ENCODE measurements around the gene NHLRC1. TPM values are rescaled to one million over a fixed set of nuclear protein-coding genes. Genes with fewer than 3 reads are reported as not detected.

Gene NHLRC1
- total RNA-seq: 1 to 10 TPM in 6 of 9 donors, under 1 TPM in 3; 0.56 to 2.6 (median 1.3) TPM
- polyA plus RNA-seq: 1 to 10 TPM; 1.0 to 1.3 TPM
- long read RNA-seq, donor 1, partial matches to known transcripts: 0 of 4 reads
- long read RNA-seq, donor 1, other reads (novel, unspliced or antisense): 0 of 4 reads
- long read RNA-seq, donor 2, partial matches to known transcripts: 0 of 4 reads
- long read RNA-seq, donor 2, other reads (novel, unspliced or antisense): 0 of 4 reads
- long read RNA-seq, donor 3: 0 reads

DNA sequence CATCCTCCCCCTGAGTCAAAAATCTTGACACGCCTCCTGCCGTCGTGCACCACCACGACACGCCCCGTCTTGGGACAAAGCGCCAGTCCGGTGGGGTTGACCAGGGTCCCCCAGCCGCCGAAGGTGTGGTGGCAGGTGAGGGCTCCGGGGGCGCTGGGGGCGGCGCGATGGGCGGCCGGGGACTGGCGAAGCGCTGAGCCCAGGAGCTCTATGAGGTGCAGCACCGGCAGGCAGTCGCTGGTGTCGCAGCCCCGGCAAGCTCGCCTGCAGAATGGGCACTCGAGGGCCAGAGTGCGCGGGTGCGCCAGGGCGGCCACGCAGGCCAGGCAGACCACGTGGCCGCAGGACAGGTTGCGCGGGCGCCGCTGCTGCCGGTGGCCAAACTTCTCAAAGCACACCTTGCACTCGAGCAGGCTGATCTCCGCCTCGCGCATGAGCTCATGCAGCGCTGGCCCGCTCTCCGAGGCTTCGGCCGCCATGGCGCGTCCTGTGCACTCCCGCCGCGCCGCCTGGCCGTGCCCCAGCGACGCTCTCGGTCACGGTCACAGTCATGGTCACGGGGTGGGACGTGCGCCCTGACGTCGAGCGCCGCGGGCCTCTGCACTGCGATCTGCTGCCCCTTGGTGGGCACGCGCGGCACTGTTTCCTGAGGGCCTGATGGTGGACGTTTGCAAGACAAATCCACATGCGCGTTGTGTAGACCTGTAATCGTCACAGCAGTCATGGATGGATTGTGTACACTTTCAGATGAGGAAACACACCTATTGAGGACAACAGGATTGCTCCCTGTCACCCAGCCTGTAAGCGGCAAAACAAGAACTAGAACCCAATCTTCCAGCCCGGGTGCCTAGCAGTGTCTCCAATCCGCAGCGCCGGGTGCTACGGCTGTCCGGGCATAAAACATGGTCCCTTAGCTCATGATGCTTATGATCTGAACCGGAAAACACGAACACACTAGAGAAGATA is at the start of gene NHLRC1:
TSS of gene NHLRC1 (minus strand) at position 550 of the 966 bp plus-strand sequence. CDS start at position 479, 71 bp downstream.
- Histone ChIP-seq H3K36me3 (no peaks in the 10 kb centered on the region), H3K27ac (peak within 1 kb of the TSS in 4 of 12 donors; percentile 16 to 64 (median 50)), H3K27me3 (no peaks in the 10 kb centered on the region), H3K4me3 (peak within 1 kb of the TSS; percentile 29 to 74 (median 56)), H3K4me1 (peaks cover 0 to 18% (median 9%) of the 10 kb centered on the region in 12 donors), H3K9me3 (peaks cover 0 to 16% (median 0%) of the 10 kb centered on the region in 12 donors)
- ATAC-seq: peak; percentile 97 to 99 (median 99)
- intact Hi-C loops (cut with DNase I): loop anchor here in 9 of 10 donors (1.0 to 10.0 kb wide), 16 partner anchors 115 to 968 kb away; partner anchors contain the start of gene KIF13A (in 5 of the 9)
- peak in 1 of 2 donors; percentile 50 for TF ChIP-seq POLR2A (IDR thresholded peaks at IDR 0.05)
- TF ChIP-seq, protein P1, sequence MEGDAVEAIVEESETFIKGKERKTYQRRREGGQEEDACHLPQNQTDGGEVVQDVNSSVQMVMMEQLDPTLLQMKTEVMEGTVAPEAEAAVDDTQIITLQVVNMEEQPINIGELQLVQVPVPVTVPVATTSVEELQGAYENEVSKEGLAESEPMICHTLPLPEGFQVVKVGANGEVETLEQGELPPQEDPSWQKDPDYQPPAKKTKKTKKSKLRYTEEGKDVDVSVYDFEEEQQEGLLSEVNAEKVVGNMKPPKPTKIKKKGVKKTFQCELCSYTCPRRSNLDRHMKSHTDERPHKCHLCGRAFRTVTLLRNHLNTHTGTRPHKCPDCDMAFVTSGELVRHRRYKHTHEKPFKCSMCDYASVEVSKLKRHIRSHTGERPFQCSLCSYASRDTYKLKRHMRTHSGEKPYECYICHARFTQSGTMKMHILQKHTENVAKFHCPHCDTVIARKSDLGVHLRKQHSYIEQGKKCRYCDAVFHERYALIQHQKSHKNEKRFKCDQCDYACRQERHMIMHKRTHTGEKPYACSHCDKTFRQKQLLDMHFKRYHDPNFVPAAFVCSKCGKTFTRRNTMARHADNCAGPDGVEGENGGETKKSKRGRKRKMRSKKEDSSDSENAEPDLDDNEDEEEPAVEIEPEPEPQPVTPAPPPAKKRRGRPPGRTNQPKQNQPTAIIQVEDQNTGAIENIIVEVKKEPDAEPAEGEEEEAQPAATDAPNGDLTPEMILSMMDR (IDR thresholded peaks at IDR 0.05): peak; percentile 84 to 98 (median 94)
- DNase-seq: peak; percentile 88 to 94 (median 93)
- WGBS, 4 donors: 14 to 24% (median 19%) methylated on average over 43 to 82 of the region's 82 CpGs

DNA sequence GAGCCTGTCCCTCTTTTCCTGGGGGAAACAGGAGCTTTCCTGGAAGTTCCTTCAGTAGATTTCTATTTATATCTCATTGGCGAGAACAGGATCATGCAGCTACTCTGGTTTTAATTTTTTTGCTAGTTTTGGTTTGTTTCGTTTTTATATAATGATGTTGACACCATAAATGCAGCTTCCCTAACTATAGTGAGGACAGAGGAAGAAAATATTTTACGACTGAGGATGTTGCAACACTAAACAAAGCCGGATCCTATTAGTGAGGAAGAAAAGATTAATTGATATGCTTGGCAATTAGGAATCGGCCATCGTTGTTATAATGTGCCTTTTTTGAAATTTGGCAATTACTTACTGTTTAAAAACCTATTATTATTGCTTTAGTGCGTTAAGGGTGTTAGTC is 49.4 kb upstream of the NHLRC1 start:
- Histone ChIP-seq H3K27me3 (no peaks in the 10 kb centered on the region), H3K9me3 (peaks cover 0 to 15% (median 3%) of the 10 kb centered on the region in 12 donors), H3K27ac (peak overlapping the region in 1 of 12 donors; percentile 79), H3K4me1 (peaks cover 0 to 12% (median 0%) of the 10 kb centered on the region in 12 donors), H3K4me3 (no peak overlapping the region), H3K36me3 (peaks cover 0 to 79% (median 63%) of the 10 kb centered on the region in 9 donors)
- TF ChIP-seq, protein P1 (IDR thresholded peaks at IDR 0.05): no peak
- TF ChIP-seq POLR2A (IDR thresholded peaks at IDR 0.05): no peak
- DNase-seq (no peak), ATAC-seq (no peak)
- 80 to 90% (median 84%) methylated on average over 7 of the region's 7 CpGs for WGBS, 4 donors
- intact Hi-C loops (cut with DNase I): no loop called here

DNA sequence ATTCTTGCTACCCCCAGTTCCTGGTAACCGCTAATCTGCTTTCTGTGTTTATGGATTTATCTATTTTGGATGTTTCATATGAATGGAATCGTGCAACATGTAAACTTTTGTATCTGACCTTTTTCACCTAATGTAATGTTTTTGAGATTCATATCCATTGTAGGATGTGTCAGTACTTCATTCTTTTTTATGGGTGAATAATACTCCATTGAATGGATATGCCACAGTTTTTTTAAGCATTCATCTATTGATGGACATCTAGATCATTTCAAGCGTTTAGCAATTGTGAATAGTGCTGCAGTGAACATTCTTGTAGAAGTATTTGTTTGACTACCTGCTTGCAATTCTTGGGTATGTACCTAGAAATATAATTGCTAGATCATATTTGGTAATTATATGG is 45.8 kb upstream of the NHLRC1 start:
- H3K36me3 ChIP-seq: peaks cover 0 to 99% (median 76%) of the 10 kb centered on the region in 9 donors
- TF ChIP-seq, protein P1 (IDR thresholded peaks at IDR 0.05): no peak
- TF ChIP-seq POLR2A (IDR thresholded peaks at IDR 0.05): no peak

More for the DNA sequence above, 45.8 kb upstream of the NHLRC1 start:
- H3K4me3 ChIP-seq: no peak overlapping the region
- DNase-seq: no peak
- H3K27ac ChIP-seq: no peak overlapping the region
- ATAC-seq: no peak
- intact Hi-C loops (cut with DNase I): no loop called here
- WGBS, 4 donors: 97 to 99% (median 98%) methylated on average over 3 of the region's 3 CpGs
- H3K9me3 ChIP-seq: peaks cover 0 to 10% (median 3%) of the 10 kb centered on the region in 12 donors
- peaks cover 0 to 3% (median 0%) of the 10 kb centered on the region in 12 donors for H3K4me1 ChIP-seq
- H3K27me3 ChIP-seq: no peaks in the 10 kb centered on the region
